GM18520 (cell line): ENCODE results near the gene GLRX.

Source experiments
- ATAC-seq: cut with Tn5 transposase; IDR thresholded peaks from one replicate; pipeline ENCODE4 v1.9.1; 2021; ENCODE audit not compliant: unreplicated experiment

Gene GLRX

GRCh38 chr5:95810305-95811125 lies 12.0 kb downstream of the GLRX start:
- ATAC-seq: no peak

- ATAC-seq: no peak
Measured at GRCh38 chr5:95809414-95809960, 13.0 kb downstream of the GLRX start.

GRCh38 chr5:95808686-95809413 lies 13.7 kb downstream of the GLRX start:
- peak; percentile 99 for ATAC-seq

GRCh38 chr5:95808013-95808685 lies 14.4 kb downstream of the GLRX start:
- no peak for ATAC-seq

- ATAC-seq: no peak
Measured at GRCh38 chr5:95806687-95807086, 15.8 kb downstream of the GLRX start.

DNA sequence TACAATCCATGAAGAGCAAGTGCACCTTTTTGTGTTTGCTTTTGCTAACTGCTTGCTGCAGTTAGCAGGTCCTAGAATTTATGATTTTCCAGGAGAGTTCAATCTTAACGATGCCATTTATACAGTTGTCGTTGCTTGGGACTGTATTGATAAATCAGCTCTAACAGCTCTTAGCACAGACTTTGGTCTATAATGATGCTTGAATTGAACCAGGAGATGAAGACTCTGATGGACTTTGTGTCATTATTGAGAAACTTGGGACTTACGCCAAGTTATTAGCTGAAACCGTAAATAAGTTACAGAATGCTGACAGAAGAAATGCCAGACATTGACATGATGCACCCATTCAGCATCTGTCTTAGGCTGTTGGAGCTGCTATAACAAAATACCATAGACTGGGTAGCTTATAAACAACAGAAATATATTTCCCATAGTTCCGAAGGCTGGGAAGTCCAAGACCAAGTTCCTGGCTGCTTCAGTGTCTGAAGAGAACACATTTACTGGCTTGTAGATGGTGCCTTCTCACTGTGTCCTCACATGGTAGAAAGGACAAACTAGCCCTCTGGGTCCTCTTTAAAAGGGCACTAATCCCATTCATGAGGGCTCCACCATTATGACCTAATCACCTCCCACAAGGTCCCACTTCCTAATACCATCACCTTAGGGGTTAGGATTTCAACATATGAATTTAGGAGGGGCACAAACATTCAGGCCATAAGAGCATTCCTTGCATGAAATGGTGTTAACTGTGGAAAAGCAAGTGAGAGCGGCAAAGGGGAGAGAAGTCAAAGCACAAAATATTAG lies 17.6 kb downstream of the GLRX start:
- no peak for ATAC-seq

- no peak for ATAC-seq
Measured at GRCh38 chr5:95803271-95804148, 19.0 kb downstream of the GLRX start.

DNA sequence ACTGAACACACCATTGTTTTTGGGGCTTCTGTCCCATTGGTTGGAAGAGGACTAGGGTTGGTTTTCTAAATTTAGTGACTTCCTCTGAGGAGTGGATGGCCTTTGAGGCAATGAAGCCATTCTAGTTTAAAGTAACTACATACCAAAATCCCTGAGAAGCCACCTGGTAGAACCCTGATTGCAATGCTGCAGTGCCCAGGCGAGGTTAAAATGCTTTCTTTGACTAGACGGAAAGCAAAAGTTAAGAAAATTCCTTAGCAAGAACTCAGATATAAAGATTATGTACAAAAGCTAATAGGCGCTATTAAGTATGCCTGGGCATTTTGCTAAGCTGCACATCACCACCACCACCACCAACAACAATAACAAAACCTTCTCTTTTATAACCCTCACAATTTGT lies 20.6 kb downstream of the GLRX start:
- no peak for ATAC-seq

- no peak for ATAC-seq
Measured at GRCh38 chr5:95801532-95801931, 21.0 kb downstream of the GLRX start.

DNA sequence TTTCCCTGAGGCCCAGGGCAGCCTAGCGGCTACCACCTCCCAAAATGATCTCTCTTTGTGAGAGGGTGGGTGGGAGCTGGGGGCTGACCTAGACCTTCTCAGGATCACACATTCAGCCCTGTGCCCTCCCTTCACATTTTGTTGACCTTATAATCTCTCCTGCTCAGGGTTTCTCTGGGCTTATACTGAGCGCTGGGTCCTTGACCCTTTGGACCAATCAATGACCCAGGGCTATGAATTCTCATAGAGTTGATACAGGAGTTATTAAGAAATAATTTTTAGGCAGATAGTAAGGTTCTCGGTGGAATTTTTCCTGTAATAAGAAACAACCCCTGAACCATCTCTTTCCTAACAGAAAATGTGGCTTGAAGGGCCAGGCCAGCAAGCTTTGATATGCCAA lies 22.0 kb downstream of the GLRX start:
- ATAC-seq: no peak

DNA sequence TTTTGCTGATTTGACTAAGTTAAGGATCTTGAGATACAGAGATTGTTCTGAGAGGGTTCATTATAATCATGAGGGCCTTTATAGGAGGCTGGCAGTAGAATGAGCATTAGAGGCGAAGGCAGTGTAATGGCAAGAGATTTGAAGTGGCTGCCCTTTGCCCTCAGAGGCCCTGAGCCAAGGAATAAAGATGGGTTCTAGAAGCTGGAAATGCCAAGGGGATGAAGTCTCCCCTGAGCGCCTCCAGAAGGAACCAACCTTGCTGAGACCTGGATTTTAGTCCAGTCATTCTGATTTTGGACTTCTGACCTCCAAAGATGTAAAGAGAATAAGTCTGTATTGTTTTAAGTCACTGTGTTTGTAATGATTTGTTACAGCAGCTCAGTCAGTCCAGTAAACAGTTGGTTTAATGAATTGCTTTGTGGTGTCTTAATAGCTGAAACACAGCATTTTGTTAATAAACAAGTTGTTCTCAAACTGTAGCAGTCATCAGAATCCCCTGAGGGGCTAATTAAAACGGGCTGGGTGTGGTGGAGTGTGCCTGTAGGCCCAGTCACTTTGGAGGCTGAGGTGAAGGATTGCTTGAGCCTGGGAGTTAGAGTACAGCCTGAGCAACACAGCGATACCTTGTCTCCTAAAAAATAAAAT lies 23.2 kb downstream of the GLRX start:
- no peak for ATAC-seq

- ATAC-seq: no peak
Measured at GRCh38 chr5:95798545-95798944, 24.0 kb downstream of the GLRX start.

GRCh38 chr5:95798048-95798447 lies 24.5 kb downstream of the GLRX start:
- no peak for ATAC-seq

- no peak for ATAC-seq
Measured at GRCh38 chr5:95797301-95797700, 25.2 kb downstream of the GLRX start.

GRCh38 chr5:95794070-95794516 lies 28.4 kb downstream of the GLRX start:
- no peak for ATAC-seq

- no peak for ATAC-seq
Measured at GRCh38 chr5:95791751-95792150, 30.8 kb downstream of the GLRX start.

- ATAC-seq: no peak
Measured at GRCh38 chr5:95788493-95788892, 34.0 kb downstream of the GLRX start.

DNA sequence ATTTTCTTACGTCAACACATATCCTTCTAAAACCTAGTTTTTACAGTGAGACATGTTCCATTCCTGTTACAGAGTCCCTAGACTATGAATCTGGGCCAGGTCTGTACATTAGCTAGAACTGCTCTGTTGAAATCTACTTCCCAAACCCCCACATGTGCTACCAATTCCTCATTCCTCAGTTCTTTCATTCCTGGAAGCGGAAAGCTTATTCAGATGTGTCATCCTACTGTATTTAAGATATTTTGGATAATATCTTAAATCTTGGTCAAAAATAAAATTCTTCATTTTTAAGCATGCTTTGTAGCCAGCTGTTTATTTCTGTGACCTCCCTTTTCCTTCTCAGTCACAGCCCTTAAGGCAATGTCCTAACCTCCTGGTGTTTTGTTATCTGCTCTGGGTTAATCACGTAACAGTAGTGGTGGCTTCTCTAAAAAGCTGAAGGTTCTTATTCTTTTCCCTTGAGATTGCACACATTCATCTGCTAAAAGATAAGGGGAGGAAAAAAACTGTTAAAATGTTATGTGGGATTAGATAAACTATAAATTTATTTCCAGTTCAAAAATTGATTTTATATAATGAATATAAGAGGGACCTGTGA lies 35.6 kb downstream of the GLRX start:
- ATAC-seq: no peak
